ENCODE data around the gene LRP2.

- TF ChIP-seq CTCF (IDR thresholded peaks at IDR 0.05): no peak
- no peak for TF ChIP-seq ZFX (IDR thresholded peaks at IDR 0.05; ENCODE audit: borderline replicate concordance)
Measured at GRCh38 chr2:169388161-169388560, 25.8 kb upstream of the LRP2 start.

Data from 22Rv1 (cell line).